ENCODE data around the gene FXYD2. TPM values are rescaled to one million over a fixed set of nuclear protein-coding genes. Genes with fewer than 3 reads are reported as not detected.
"Not testable (repeated sequence)": the region's sequence is repeated elsewhere in the genome, so short reads cannot be mapped to it uniquely, and the experiment has no call there.

The FXYD2 gene
- not detected in 2 replicates for total RNA-seq (2014; rRNA removed; shearing (Covaris generic))

GRCh38 chr11:117824571-117825537 is at the start of gene FXYD2:
FXYD2 (minus strand) TSS chr11:117824744; CDS start chr11:117824678, 66 bp downstream.
- no peak for DNase-seq (ENCODE audit: low spot score)

- no peak for DNase-seq (ENCODE audit: low spot score)
These were observed 49.2 kb upstream of the FXYD2 start for GRCh38 chr11:117873828-117874125.

GRCh38 chr11:117872975-117873827 is 48.7 kb upstream of the FXYD2 start:
- no peak for DNase-seq (ENCODE audit: low spot score)

- no peak for DNase-seq (ENCODE audit: low spot score)
These were observed 47.9 kb upstream of the FXYD2 start for GRCh38 chr11:117872420-117872961.

- DNase-seq (ENCODE audit: low spot score) = no peak
These were observed 47.2 kb upstream of the FXYD2 start for GRCh38 chr11:117871784-117872183.

GRCh38 chr11:117871160-117871559 is 46.6 kb upstream of the FXYD2 start:
- DNase-seq (ENCODE audit: low spot score) = no peak

GRCh38 chr11:117870103-117870952 is 45.8 kb upstream of the FXYD2 start:
- DNase-seq (ENCODE audit: low spot score) = no peak

GRCh38 chr11:117869604-117870003 is 45.1 kb upstream of the FXYD2 start:
- no peak for DNase-seq (ENCODE audit: low spot score)

GRCh38 chr11:117868815-117869561 is 44.4 kb upstream of the FXYD2 start:
- no peak for DNase-seq (ENCODE audit: low spot score)

- no peak for DNase-seq (ENCODE audit: low spot score)
These were observed 43.5 kb upstream of the FXYD2 start for GRCh38 chr11:117868088-117868487.

GRCh38 chr11:117866526-117866925 is 42.0 kb upstream of the FXYD2 start:
- DNase-seq (ENCODE audit: low spot score) = no peak

GRCh38 chr11:117865546-117865945 is 41.0 kb upstream of the FXYD2 start:
- DNase-seq (ENCODE audit: low spot score) = not testable (repeated sequence)

- DNase-seq (ENCODE audit: low spot score) = no peak
These were observed 38.8 kb upstream of the FXYD2 start for GRCh38 chr11:117863383-117863782.

- DNase-seq (ENCODE audit: low spot score) = no peak
These were observed 38.2 kb upstream of the FXYD2 start for GRCh38 chr11:117862753-117863152.

GRCh38 chr11:117862019-117862725 is 37.6 kb upstream of the FXYD2 start:
- DNase-seq (ENCODE audit: low spot score) = no peak

- DNase-seq (ENCODE audit: low spot score) = no peak
These were observed 36.8 kb upstream of the FXYD2 start for GRCh38 chr11:117861151-117862018.

GRCh38 chr11:117860139-117860538 is 35.6 kb upstream of the FXYD2 start:
- no peak for DNase-seq (ENCODE audit: low spot score)

- DNase-seq (ENCODE audit: low spot score) = no peak
These were observed 35.1 kb upstream of the FXYD2 start for GRCh38 chr11:117859488-117860112.

- DNase-seq (ENCODE audit: low spot score) = no peak
These were observed 34.5 kb upstream of the FXYD2 start for GRCh38 chr11:117859061-117859460.
